GM18951 (cell line): Measurements from ENCODE around the gene RPS2.

Experiments
- POLR2A ChIP-seq: IDR thresholded peaks from 4 replicates; pipeline ENCODE4 v1.6.1; 2011; ENCODE audit warnings: mild to moderate bottlenecking; ENCODE audit not compliant: insufficient read length, insufficient read depth; ENCODE audit errors: extremely low read depth
- in situ Hi-C: fragments of 300-500 bp; cut with MboI; formaldehyde crosslinking; loops from one replicate; pipeline ENCODE4 v1.12.0; 2022; ENCODE audit warnings: low sequenced_read_pairs, mixed read lengths, inconsistent platforms; ENCODE audit not compliant: unreplicated experiment

Gene RPS2

GRCh38 chr16:1991948-1992703 lies 27.5 kb upstream of the RPS2 start:
- TF ChIP-seq POLR2A: peak; percentile 68
- in situ Hi-C loops: no loop called here

GRCh38 chr16:1991588-1991947 lies 26.9 kb upstream of the RPS2 start:
- in situ Hi-C loops: no loop called here
- no peak for TF ChIP-seq POLR2A

GRCh38 chr16:1991135-1991551 lies 26.5 kb upstream of the RPS2 start:
- in situ Hi-C loops: no loop called here
- TF ChIP-seq POLR2A: peak; percentile 36

GRCh38 chr16:1990351-1991134 lies 25.9 kb upstream of the RPS2 start:
- in situ Hi-C loops: no loop called here
- TF ChIP-seq POLR2A: no peak

- no peak for TF ChIP-seq POLR2A
- in situ Hi-C loops: no loop called here
These were observed 25.4 kb upstream of the RPS2 start for GRCh38 chr16:1990101-1990350.

GRCh38 chr16:1989209-1990100 lies 24.8 kb upstream of the RPS2 start, which contains the start of gene SYNGR3:
Gene SYNGR3, plus strand, starts transcription at chr16:1989970. Its CDS starts 133 bp downstream, at chr16:1990103.
- TF ChIP-seq POLR2A: no peak
- in situ Hi-C loops: no loop called here

- in situ Hi-C loops: no loop called here
- TF ChIP-seq POLR2A: no peak
These were observed 22.6 kb upstream of the RPS2 start for GRCh38 chr16:1987198-1987597.

- in situ Hi-C loops: no loop called here
- no peak for TF ChIP-seq POLR2A
These were observed 21.0 kb upstream of the RPS2 start for GRCh38 chr16:1985466-1986150.

GRCh38 chr16:1984347-1985225 lies 20.0 kb upstream of the RPS2 start:
- in situ Hi-C loops: no loop called here
- no peak for TF ChIP-seq POLR2A

- peak; percentile 94 for TF ChIP-seq POLR2A
These were observed 19.1 kb upstream of the RPS2 start, which contains the start of gene GFER for GRCh38 chr16:1983544-1984346. Gene GFER, plus strand, starts transcription at chr16:1984193. Its CDS starts 26 bp downstream, at chr16:1984219.

GRCh38 chr16:1982991-1983543 lies 18.4 kb upstream of the RPS2 start:
- no peak for TF ChIP-seq POLR2A
- in situ Hi-C loops: no loop called here

More at GRCh38 chr16:1983544-1984346, 19.1 kb upstream of the RPS2 start, which contains the start of gene GFER:
- in situ Hi-C loops: no loop called here
